ENCODE results near the gene ATG2A. TPM values are rescaled to one million over a fixed set of nuclear protein-coding genes. Genes with fewer than 3 reads are reported as not detected.

ATG2A gene
- total RNA-seq, 1 experiment from 2014 or later = 7.1 TPM

DNA sequence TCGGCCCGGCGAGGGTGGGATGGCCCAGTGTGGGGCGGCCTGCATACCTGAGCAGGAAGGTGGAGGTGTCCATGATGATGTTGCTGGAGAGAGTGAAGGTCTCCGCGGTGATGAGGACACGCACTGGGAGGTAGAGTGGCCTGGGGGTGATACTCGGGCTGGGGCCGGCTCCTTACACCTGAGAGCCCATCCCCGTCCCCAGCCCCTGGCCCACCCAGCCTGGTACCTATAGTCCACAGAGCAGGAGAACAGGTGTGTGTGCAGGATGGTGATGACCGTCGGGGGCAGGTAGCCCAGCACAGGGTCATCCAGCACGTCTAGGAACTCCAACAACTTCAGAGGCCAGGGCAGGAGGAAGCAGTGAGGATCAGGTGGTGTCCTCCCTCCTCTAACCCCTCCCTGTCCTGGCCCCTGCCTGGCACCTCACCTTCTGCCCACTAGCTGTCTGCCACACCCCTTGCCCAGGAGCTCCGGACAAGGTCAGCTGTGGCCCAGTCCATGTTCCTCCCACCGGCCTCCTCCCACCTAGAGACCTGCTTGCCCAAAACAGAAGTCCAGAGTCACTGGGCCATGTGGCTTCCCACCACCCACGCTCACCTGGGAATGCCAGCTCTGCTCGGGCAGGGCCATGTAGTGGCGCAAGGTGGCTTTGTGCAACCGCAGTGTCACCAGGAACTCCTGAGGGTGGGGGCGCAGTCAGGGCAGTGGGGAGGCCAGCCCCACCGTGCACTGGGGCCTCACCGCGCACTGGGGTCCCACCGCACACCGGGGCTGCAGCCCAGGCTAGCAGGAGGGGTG, 11.3 kb downstream of the ATG2A start:
- no peak for DNase-seq (ENCODE audit: extremely low read depth, low read depth)

DNA sequence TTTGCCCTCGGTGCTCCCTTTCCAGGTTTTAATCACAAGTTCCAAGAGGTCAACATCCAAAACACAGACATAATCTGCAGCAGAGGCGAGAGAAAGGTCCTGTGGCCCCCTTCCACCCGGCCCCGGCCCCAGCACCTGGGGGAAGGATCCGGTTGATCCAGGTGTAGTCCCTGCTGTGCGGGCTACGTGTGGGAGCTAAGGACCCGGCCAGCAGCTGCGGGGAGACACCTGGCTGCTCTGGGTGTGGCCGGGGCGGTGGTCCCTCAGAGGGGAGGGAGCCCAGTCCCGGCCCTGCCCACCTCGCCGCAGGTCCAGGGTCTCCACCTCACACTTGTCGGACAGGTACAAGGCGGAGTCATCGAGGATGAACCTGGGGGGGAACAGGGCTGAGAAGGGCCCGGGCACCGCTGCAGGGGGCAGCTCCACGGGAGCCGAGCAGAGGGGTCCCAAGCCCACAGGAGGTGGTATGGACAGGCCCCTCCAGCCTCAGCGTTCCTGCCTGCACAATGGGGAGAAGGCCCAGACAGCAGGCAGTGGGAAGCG, 13.6 kb downstream of the ATG2A start:
- no peak for DNase-seq (ENCODE audit: extremely low read depth, low read depth)

DNA sequence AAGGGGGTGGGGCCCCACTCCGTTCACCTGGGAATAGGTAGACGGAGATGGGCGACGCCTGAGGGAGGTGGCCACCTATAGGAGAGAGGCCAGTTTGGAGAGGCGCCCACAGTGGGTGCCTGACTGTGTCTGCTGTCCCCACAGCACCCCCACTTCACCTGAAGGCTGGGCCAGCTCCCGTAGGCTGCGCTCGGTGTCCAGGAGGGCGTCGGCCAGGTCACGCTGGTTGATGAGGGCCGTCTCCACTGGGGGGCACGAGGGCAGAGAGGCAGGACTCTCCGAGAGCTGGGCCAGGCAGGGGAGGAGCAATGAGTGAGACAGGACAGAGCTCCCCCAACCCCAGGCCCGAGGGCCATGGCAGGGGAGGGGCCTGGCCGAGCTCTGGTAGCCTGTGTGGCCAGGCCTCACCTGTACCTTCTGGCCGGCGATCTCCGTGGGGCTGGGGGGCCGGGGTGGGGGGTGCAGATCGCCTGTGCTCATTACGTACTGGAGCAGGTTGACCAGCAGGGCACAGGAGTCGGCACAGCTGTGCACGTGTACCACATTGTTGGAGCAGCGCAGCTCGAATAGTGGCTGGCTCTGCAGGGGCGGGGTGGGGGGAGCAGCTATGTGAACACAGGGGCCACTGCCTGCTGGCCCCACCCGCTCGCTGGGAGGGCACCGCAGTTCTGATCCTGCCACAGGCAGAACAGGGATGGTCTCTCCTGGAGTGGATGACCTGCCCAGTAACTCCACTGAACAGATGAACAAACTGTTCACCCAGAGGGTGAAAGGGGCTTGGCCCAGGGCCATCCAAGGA, 14.7 kb downstream of the ATG2A start:
- no peak for DNase-seq (ENCODE audit: extremely low read depth, low read depth)

DNA sequence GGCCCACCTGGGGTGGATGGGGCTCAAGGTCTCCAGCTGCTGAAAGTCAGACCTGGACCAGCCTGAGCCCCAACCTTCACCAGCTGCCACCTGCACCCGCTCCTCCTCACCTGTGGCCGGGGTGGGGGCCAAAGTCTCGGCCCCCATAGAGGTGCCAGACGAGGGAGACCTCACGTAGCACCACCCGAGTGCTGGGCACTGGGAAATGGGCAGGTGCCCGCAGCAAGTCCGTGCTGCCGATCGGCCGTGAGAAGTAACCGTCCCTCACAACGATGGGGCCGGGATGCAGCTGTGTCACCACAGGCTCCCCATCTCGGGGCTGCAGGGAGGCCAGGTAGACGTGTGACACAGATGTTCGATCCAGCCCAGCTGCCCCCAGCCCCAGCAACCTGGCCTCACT, 16.2 kb downstream of the ATG2A start:
- no peak for DNase-seq (ENCODE audit: extremely low read depth, low read depth)

DNA sequence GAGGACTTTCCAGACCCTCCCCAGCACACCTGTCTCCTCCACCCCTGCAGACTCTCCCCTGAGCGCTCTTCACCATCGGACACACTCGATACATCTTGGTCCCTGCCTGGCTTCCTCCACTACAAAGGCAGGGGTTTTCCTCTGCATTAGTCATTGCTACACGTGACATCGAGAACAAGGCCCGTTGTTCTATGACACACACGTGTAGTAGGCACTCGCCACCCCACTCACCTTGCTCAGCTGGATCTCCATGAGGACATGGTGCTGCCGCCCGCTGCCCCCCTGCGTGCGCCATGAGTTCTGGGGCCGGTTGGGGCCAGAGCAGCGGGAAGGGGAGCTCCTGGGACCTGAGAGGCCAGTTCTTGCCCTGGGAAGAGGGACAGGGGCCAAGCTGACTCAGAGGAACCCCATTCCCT, 16.7 kb downstream of the ATG2A start:
- DNase-seq (ENCODE audit: extremely low read depth, low read depth) = no peak

DNA sequence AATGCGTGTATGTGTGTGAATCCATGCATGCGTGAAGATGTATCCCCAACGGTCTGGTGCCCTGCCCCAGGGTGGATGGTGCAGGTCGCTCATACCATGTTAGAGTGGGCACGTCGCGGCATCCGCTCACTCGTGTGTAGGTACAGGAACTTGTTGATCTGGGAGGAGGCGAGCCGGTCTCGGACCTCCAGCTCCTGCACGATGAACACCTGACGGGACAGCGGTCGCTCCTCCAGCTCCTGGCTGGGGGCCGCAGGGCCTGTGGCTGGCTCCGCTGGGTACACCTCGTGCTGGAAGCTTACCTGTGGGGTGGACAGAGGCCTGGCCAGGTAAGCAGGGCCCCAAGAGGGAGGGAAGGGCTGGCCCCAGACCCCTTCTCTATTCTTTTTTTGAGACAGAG, 18.5 kb downstream of the ATG2A start:
- no peak for DNase-seq (ENCODE audit: extremely low read depth, low read depth)

DNA sequence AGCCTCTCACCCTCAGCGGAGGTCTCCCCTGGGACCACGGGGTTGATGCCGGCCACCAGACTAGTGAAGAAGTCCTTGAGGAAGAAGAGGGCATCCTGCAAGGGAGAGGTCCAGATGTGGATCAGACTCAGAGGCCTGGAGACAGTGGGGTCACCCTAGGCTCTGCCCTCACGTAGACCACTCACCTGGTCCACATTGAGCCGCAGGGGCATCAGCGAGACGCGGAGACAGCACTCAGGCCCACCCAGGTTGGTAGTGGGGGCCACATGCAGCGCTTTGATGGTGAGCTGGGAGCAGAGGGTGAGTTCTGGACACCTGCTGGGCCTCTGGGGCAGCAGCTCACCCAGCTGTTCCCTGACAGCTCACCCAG, 18.9 kb downstream of the ATG2A start:
- no peak for DNase-seq (ENCODE audit: extremely low read depth, low read depth)

DNA sequence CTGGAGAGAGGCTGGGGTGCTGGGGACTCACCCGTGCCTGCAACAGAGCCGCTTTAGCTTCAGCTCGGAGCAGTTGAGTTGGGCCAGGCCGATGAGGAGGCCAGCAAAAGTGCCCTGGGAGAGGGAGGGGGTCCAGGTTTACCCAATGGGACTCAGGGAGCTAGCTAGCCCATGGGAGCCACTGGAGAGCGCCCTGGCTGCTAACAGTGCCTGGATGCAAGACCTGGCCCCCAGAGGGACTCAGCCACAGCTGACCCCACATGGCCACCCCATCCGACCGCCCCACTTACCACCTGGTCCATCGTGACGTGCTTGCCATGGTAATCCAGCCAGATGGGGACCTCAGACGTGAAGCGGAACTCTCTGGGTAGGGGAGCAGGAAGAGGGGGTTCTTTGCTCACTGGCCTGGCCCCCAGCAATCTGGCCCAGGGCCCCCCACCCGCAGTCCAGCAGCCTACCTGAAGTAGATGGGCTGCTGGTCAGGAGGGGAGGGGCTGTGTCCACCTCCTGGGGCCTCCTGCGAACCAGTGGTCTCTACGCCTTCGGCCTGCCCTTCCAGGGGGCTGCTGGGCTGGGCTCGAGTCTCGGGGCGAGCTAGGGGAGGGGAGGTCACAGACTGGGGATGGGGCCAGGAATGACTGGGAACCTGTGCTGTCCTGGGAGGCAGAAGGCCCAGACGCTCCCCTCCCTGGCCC, 19.5 kb downstream of the ATG2A start:
- no peak for DNase-seq (ENCODE audit: extremely low read depth, low read depth)

DNA sequence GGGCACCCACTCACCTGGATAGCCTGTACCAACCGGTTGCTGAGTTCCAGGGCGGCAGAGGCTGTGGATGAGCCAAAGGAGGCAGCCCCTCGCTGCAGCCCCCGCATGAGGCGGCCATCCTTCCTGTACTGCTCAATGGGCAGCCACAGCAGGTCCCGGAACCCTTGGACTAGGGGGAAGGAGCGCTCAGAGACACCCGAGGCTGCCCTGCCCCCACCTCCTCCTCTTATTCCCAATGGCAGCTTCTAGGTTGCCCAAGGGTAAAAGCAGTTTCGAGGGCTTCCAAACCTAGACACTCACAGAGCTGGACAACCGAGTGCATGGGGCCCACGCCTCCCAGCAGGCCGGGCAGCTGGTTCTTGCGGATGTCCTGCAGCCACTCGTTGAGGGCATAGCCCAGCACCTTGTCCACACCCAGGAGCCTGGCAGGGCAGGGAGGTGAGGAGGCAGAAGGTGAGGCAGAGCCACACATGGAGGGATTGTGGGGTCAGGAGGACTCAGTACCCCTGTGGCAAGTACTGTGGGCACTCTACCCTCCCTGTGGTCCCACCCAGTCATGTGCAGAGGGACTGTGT, 20.5 kb downstream of the ATG2A start:
- DNase-seq (ENCODE audit: extremely low read depth, low read depth) = no peak

DNA sequence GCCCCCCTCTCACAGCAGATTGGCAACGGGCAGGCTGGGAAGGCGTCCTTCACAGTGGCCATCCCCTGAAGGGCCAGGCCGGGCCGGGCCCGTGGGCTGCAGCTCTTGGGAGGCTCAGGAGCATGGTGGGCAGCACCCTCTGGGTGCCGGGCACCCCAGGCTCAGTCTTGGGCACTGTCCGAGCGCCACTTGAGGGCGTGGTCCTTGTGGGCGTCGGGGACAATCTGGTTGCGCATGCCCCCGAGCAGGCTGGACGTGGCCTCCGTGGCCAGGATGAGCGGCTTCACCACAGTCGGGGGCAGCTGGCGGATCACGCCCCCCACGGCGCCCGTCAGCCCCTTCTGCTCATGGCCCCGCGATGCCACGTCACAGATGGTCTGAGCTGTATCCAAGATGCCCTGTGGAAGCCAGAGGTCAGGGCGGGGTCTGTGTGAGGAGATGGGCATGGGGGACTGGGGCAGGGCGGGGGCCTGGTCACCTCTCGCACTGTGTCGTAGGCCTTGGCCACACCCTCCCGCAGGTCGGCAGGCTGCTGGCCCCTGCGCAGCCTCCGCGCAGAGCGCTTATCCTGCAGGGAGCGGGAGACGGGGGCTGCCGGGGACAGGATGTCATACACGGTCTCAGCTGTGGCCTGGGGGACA, 22.1 kb downstream of the ATG2A start:
- DNase-seq (ENCODE audit: extremely low read depth, low read depth) = no peak

DNA sequence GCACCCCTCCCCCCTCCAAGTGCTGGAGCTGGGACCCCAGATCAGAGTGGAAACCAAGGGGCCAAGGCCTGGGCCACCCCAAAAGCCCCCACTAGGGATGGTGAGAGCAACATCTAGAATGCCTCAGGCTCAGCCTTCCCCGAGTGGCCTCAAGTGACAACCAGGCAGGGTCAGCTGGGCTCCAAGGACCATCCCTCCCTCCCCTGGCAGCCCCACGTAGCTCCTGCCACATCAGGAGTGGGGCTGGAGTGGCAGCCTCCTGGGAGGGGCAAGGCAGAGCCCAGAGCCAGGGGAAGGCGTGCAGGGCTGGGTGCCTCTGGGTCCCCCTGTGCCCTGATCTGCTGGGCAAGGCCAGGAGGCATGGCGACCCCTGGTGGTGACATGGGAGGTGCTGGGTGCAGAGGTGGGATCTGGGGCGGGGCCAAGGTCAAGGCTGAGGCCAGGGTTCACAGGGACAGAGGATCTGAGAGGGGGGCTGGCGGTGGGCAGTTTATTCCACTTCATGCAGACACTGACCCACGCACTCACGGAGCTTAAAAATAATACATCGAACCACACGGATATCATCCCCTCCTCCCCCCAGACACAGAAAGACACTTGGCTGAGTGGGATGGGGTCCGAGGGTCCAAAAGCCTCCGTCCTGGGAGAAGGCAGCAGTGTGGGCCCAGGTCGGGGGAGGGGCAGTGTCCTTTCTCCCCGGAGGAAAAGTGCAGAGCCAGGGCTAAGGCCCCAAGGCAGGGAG, 22.8 kb downstream of the ATG2A start:
- peak; percentile 65 for DNase-seq (ENCODE audit: extremely low read depth, low read depth)

DNA sequence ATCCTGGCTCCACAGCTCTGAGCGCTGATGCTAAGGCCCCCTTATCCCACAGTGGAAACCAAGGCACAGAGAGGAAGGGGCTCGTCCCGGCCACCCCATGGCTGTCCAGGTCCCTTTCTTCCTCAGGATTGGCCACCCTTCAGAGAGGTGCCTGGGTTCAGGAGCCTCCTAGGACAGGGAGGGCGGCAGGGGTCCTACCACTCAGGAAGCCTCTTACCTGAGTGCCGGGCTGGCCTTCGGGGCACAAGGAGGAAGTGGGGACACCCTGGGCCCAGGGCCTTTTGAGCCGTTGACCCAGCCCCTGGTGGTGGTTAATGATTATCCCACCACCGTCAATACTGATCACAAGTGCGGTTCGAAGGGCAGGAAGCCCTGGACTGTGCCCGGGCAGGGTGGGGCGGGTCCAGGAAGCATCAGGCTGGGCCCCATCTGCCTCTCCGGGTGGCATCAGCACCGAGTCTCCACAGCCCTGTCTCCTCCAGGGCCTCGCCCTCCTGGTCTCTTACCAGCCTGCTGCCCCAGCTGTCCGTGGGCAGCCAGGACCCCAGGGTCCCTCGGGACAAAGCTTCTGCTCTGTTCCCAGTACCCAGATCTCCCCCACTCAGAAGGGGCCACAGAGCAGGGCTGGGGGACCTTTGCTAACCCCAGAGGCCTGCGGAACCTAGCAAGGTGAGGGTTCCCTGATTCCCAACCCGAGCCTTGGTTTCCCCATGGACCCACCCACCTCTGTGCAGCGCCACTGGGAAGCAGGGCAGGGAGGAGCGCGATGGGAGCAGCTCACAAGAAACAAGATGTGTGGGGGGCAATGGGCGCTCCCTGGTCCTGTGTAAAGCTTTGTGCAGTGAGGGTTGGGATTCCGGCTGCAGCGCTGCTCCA, 23.6 kb downstream of the ATG2A start:
- DNase-seq (ENCODE audit: extremely low read depth, low read depth) = no peak

DNA sequence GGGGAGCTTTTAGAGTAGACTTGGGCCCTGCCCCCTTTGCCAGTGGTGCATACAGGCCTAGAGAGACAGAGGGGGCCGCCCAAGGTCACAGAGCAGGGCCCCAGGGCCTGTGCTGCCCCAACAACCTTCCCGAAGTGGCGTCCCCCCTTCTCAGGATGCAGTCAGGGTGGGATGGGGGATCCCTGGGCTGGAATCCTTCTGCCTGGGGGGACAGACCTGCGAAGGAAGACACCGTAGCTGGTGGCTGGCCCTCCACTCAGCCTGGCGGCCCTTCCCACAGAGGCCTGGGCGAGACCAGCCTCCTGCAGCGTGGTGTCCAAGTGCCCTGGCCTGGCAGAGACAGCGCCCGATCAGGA, 24.2 kb downstream of the ATG2A start:
- DNase-seq (ENCODE audit: extremely low read depth, low read depth) = no peak

DNA sequence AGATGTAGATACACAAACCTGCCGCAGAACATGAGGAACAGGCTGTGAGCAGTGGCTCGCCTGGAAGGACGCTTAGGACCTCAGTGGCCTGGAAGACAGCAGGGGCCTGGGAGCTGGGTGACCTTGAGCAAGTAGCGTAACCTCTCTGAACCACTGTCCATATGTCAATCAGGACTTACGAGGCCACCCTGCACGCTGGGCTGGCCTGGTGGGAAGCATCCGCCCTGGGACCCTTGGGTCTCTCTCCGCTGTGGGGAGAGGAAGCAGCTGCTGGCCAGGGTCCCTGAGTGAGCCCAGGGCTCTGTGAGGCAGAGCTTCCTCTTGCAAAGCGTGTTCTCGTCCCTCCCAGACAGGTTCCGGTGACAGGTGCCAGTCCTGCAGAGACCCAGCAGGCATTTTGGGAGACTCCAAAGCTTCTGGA, 24.6 kb downstream of the ATG2A start:
- DNase-seq (ENCODE audit: extremely low read depth, low read depth) = no peak

DNA sequence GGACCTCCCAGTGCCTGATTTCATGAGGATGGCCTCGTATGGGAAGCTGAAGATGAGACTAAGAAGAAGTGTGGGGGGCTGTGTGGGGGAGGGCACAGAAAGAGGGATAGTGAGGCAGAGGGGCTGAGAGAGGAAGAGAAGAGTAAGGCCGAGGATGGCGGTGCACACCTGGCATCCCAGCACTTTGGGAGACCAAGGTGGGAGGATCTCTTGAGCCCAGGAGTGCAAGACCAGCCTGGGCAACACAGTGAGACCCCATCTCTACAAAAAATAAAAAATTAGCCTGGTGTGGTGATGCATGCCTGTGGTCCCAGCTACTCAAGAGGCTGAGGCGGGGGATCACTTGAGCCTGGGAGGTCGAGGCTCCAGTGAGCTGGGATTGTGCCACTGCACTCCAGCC, 25.1 kb downstream of the ATG2A start:
- DNase-seq (ENCODE audit: extremely low read depth, low read depth) = no peak

DNA sequence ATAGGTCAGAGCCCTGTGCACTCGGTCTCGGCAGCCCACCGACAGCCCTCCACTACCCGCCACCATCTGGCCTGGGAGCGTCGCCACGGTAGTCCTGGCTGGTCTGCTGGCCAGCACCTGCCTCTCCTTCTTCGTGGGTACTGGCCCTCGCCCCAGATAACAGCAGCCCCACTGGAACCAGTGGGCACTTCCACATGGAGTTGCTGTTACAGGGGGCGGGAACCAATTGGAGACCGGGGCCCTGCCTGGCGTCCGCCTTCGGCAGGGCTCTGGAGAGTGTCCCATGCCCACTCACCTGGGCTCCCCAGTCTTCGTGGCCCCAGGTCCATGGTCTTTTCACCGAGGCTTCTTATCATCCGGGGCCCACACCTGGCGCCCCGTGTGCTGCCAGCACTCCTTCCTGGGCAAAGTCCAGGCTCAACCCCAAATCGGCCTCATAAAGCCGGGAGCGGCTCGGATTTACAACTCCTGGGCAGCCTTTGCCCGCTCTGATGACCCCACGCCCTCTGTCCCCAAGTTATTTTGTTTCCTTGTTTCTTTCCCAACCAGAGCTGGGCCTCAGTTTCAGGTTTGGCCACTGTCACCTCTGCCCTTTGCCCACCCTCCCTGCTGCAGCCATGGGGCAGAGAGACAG, 25.7 kb downstream of the ATG2A start:
- no peak for DNase-seq (ENCODE audit: extremely low read depth, low read depth)

DNA sequence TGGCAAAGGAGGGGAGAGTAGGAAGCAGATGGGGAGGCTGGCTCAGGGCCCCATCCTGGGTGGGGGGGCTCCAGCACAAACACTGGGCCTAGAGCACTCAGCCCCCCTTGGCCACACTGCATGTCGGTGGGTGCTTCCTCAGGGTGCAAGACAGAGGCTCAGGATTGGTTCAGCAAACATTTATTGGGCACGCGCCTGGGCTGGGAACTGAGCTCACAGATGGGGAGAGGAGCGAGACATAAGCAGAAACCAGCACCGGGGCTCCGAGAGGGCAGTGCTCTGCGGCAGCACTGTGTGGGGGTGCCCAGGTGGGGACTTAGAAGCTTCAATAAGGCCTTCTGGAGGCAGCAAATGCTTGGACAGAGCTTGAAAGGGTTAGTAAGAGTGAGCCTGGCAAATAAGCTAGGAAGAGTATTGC, 26.5 kb downstream of the ATG2A start:
- DNase-seq (ENCODE audit: extremely low read depth, low read depth) = no peak

Measured in NCI-H460 (cell line).